ENCODE measurements around the gene MAGI1. TPM values are rescaled to one million over a fixed set of nuclear protein-coding genes. Genes with fewer than 3 reads are reported as not detected.

MAGI1 gene
- polyA plus RNA-seq, 6 donors from 2014 or later = 0.08 TPM; not detected in 5

- H3K27ac Mint-ChIP-seq = no peak overlapping the region
- no peaks in the 10 kb centered on the region for H3K4me1 Mint-ChIP-seq
- H3K27me3 Mint-ChIP-seq = peaks cover 0 to 5% (median 0%) of the 10 kb centered on the region in 3 donors
- no peaks in the 10 kb centered on the region for H3K36me3 Mint-ChIP-seq
- ATAC-seq (ENCODE audit: low read depth in 2 of 2) = no peak
- H3K4me3 Mint-ChIP-seq = no peak overlapping the region
- no peak for DNase-seq
- H3K9me3 Mint-ChIP-seq = peaks cover 0 to 5% (median 0%) of the 10 kb centered on the region in 7 donors
Observed at GRCh38 chr3:66017591-66017990, 21.1 kb downstream of the MAGI1 start.

- no peak for ATAC-seq (ENCODE audit: low read depth in 2 of 2)
- H3K4me1 Mint-ChIP-seq = no peaks in the 10 kb centered on the region
- peaks cover 0 to 5% (median 1%) of the 10 kb centered on the region in 7 donors for H3K9me3 Mint-ChIP-seq
- H3K4me3 Mint-ChIP-seq = no peak overlapping the region
- no peak overlapping the region for H3K27ac Mint-ChIP-seq
- H3K27me3 Mint-ChIP-seq = peaks cover 0 to 5% (median 0%) of the 10 kb centered on the region in 3 donors
- DNase-seq = no peak
- no peaks in the 10 kb centered on the region for H3K36me3 Mint-ChIP-seq
Observed at GRCh38 chr3:66017084-66017483, 21.6 kb downstream of the MAGI1 start.

- DNase-seq = no peak
- H3K27me3 Mint-ChIP-seq = peaks cover 0 to 5% (median 0%) of the 10 kb centered on the region in 3 donors
- H3K4me1 Mint-ChIP-seq = no peaks in the 10 kb centered on the region
- peaks cover 0 to 4% (median 1%) of the 10 kb centered on the region in 7 donors for H3K9me3 Mint-ChIP-seq
- H3K4me3 Mint-ChIP-seq = no peak overlapping the region
- no peak for ATAC-seq (ENCODE audit: low read depth in 2 of 2)
- no peak overlapping the region for H3K27ac Mint-ChIP-seq
- H3K36me3 Mint-ChIP-seq = no peaks in the 10 kb centered on the region
Observed at GRCh38 chr3:66015841-66016240, 22.9 kb downstream of the MAGI1 start.

- Mint-ChIP-seq H3K27me3 (peaks cover 0 to 5% (median 0%) of the 10 kb centered on the region in 3 donors), H3K9me3 (peaks cover 0 to 4% (median 1%) of the 10 kb centered on the region in 7 donors), H3K4me3 (no peak overlapping the region), H3K4me1 (no peaks in the 10 kb centered on the region), H3K27ac (no peak overlapping the region), H3K36me3 (no peaks in the 10 kb centered on the region)
- ATAC-seq (ENCODE audit: low read depth in 2 of 2) (no peak), DNase-seq (no peak)
Observed at GRCh38 chr3:66014651-66015050, 24.1 kb downstream of the MAGI1 start.

GRCh38 chr3:66014056-66014455 lies 24.7 kb downstream of the MAGI1 start:
- Mint-ChIP-seq H3K9me3 (peaks cover 0 to 4% (median 1%) of the 10 kb centered on the region in 7 donors), H3K4me1 (no peaks in the 10 kb centered on the region), H3K27me3 (peaks cover 0 to 5% (median 0%) of the 10 kb centered on the region in 3 donors), H3K36me3 (no peaks in the 10 kb centered on the region), H3K4me3 (no peak overlapping the region), H3K27ac (no peak overlapping the region)
- ATAC-seq (ENCODE audit: low read depth in 2 of 2) = no peak
- no peak for DNase-seq

- Mint-ChIP-seq H3K9me3 (peaks cover 0 to 4% (median 1%) of the 10 kb centered on the region in 7 donors), H3K4me1 (no peaks in the 10 kb centered on the region), H3K27me3 (peaks cover 0 to 12% (median 5%) of the 10 kb centered on the region in 3 donors), H3K36me3 (no peaks in the 10 kb centered on the region), H3K27ac (no peak overlapping the region), H3K4me3 (no peak overlapping the region)
- ATAC-seq (ENCODE audit: low read depth in 2 of 2) (no peak), DNase-seq (no peak)
Observed at GRCh38 chr3:66012711-66013110, 26.0 kb downstream of the MAGI1 start.

GRCh38 chr3:66010739-66011655 lies 27.7 kb downstream of the MAGI1 start:
- Mint-ChIP-seq H3K4me3 (no peak overlapping the region), H3K27me3 (peaks cover 0 to 17% (median 5%) of the 10 kb centered on the region in 3 donors), H3K27ac (no peak overlapping the region), H3K4me1 (no peaks in the 10 kb centered on the region), H3K9me3 (peaks cover 0 to 2% (median 0%) of the 10 kb centered on the region in 7 donors), H3K36me3 (no peaks in the 10 kb centered on the region)
- ATAC-seq (ENCODE audit: low read depth in 2 of 2) (no peak), DNase-seq (no peak)

- Mint-ChIP-seq H3K4me3 (no peak overlapping the region), H3K4me1 (no peaks in the 10 kb centered on the region), H3K9me3 (peaks cover 0 to 3% (median 0%) of the 10 kb centered on the region in 7 donors), H3K27ac (no peak overlapping the region), H3K36me3 (no peaks in the 10 kb centered on the region), H3K27me3 (peaks cover 0 to 17% (median 5%) of the 10 kb centered on the region in 3 donors)
- DNase-seq (no peak), ATAC-seq (ENCODE audit: low read depth in 2 of 2) (no peak)
Observed at GRCh38 chr3:66010348-66010738, 28.4 kb downstream of the MAGI1 start.

GRCh38 chr3:66004244-66004643 lies 34.5 kb downstream of the MAGI1 start:
- no peak for ATAC-seq (ENCODE audit: low read depth in 2 of 2)
- no peaks in the 10 kb centered on the region for H3K36me3 Mint-ChIP-seq
- H3K27ac Mint-ChIP-seq = no peak overlapping the region
- H3K4me3 Mint-ChIP-seq = no peak overlapping the region
- H3K4me1 Mint-ChIP-seq = no peaks in the 10 kb centered on the region
- peaks cover 0 to 5% (median 0%) of the 10 kb centered on the region in 7 donors for H3K9me3 Mint-ChIP-seq
- DNase-seq = no peak
- H3K27me3 Mint-ChIP-seq = peaks cover 5 to 17% (median 8%) of the 10 kb centered on the region in 3 donors

GRCh38 chr3:66001626-66002025 lies 37.1 kb downstream of the MAGI1 start:
- DNase-seq = no peak
- H3K4me3 Mint-ChIP-seq = no peak overlapping the region
- ATAC-seq (ENCODE audit: low read depth in 2 of 2) = no peak
- no peaks in the 10 kb centered on the region for H3K36me3 Mint-ChIP-seq
- H3K4me1 Mint-ChIP-seq = no peaks in the 10 kb centered on the region
- no peak overlapping the region for H3K27ac Mint-ChIP-seq
- peaks cover 0 to 8% (median 5%) of the 10 kb centered on the region in 3 donors for H3K27me3 Mint-ChIP-seq
- H3K9me3 Mint-ChIP-seq = peaks cover 0 to 5% (median 0%) of the 10 kb centered on the region in 7 donors

- no peaks in the 10 kb centered on the region for H3K4me1 Mint-ChIP-seq
- H3K27me3 Mint-ChIP-seq = peaks cover 0 to 8% (median 5%) of the 10 kb centered on the region in 3 donors
- H3K27ac Mint-ChIP-seq = no peak overlapping the region
- ATAC-seq (ENCODE audit: low read depth in 2 of 2) (no peak), DNase-seq (no peak)
- H3K4me3 Mint-ChIP-seq = no peak overlapping the region
- H3K36me3 Mint-ChIP-seq = no peaks in the 10 kb centered on the region
- peaks cover 0 to 7% (median 0%) of the 10 kb centered on the region in 7 donors for H3K9me3 Mint-ChIP-seq
Observed at GRCh38 chr3:66000506-66000905, 38.2 kb downstream of the MAGI1 start.

GRCh38 chr3:65999606-66000005 lies 39.1 kb downstream of the MAGI1 start:
- peaks cover 0 to 6% (median 0%) of the 10 kb centered on the region in 7 donors for H3K9me3 Mint-ChIP-seq
- H3K4me1 Mint-ChIP-seq = no peaks in the 10 kb centered on the region
- DNase-seq (no peak), ATAC-seq (ENCODE audit: low read depth in 2 of 2) (no peak)
- H3K27ac Mint-ChIP-seq = no peak overlapping the region
- no peak overlapping the region for H3K4me3 Mint-ChIP-seq
- peaks cover 0 to 8% (median 5%) of the 10 kb centered on the region in 3 donors for H3K27me3 Mint-ChIP-seq
- no peaks in the 10 kb centered on the region for H3K36me3 Mint-ChIP-seq

- H3K36me3 Mint-ChIP-seq = no peaks in the 10 kb centered on the region
- H3K27me3 Mint-ChIP-seq = peaks cover 0 to 6% (median 0%) of the 10 kb centered on the region in 3 donors
- ATAC-seq (ENCODE audit: low read depth in 2 of 2) = no peak
- DNase-seq = no peak
- no peak overlapping the region for H3K4me3 Mint-ChIP-seq
- H3K27ac Mint-ChIP-seq = no peak overlapping the region
- peaks cover 0 to 4% (median 1%) of the 10 kb centered on the region in 7 donors for H3K9me3 Mint-ChIP-seq
- no peaks in the 10 kb centered on the region for H3K4me1 Mint-ChIP-seq
Observed at GRCh38 chr3:65996589-65996988, 42.1 kb downstream of the MAGI1 start.

GRCh38 chr3:65995515-65995914 lies 43.2 kb downstream of the MAGI1 start:
- Mint-ChIP-seq H3K4me3 (no peak overlapping the region), H3K4me1 (no peaks in the 10 kb centered on the region), H3K27ac (no peak overlapping the region), H3K36me3 (no peaks in the 10 kb centered on the region), H3K27me3 (peaks cover 0 to 4% (median 0%) of the 10 kb centered on the region in 3 donors), H3K9me3 (peaks cover 0 to 6% (median 1%) of the 10 kb centered on the region in 7 donors)
- DNase-seq = no peak
- ATAC-seq (ENCODE audit: low read depth in 2 of 2) = no peak
